PC-9 (cell line): ENCODE results near the gene UBE2H.

ENCODE experiments used
- EZH2 ChIP-seq: fragments of 200-600 bp; sonication (generic); IDR thresholded peaks from 2 replicates; pipeline ENCODE4 v1.8.0; 2017; ENCODE audit warnings: antibody characterized with exemption, low read depth
- TF ChIP-seq, protein P1 (sequence below): fragments of 200-600 bp; sonication (generic); conservative IDR thresholded peaks from 2 replicates; pipeline ENCODE4 v1.6.1; 2017; ENCODE audit warnings: mixed run types, antibody characterized with exemption, mild to moderate bottlenecking, moderate library complexity

DNA sequence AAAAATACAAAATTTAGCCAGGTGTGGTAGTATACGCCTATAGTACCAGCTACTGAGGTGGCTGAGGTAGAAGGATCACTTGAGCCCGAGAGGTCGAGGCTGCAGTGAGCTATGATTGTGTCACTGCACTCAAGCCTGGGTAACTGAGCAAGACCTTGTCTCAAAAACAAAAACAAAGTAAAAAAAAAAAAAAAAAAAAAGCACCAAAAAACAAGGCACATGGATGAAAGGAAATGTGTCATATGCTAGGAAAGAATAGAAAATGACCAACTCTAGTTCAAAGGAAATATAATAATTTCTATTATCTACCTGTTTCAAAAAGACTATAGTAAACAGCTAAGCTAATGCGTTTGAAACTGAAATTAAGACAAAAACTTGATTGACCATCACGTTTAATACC is 33.8 kb downstream of the UBE2H start:
- TF ChIP-seq, protein P1, sequence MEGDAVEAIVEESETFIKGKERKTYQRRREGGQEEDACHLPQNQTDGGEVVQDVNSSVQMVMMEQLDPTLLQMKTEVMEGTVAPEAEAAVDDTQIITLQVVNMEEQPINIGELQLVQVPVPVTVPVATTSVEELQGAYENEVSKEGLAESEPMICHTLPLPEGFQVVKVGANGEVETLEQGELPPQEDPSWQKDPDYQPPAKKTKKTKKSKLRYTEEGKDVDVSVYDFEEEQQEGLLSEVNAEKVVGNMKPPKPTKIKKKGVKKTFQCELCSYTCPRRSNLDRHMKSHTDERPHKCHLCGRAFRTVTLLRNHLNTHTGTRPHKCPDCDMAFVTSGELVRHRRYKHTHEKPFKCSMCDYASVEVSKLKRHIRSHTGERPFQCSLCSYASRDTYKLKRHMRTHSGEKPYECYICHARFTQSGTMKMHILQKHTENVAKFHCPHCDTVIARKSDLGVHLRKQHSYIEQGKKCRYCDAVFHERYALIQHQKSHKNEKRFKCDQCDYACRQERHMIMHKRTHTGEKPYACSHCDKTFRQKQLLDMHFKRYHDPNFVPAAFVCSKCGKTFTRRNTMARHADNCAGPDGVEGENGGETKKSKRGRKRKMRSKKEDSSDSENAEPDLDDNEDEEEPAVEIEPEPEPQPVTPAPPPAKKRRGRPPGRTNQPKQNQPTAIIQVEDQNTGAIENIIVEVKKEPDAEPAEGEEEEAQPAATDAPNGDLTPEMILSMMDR = no peak
- TF ChIP-seq EZH2 = no peak
